ENCODE results near the gene PCED1B.

PCED1B gene

GRCh38 chr12:47280543-47281300 lies 201.3 kb downstream of the PCED1B start:
- DNase-seq, result no peak

- DNase-seq, result peak; percentile 37
Measured at GRCh38 chr12:47281667-47282171, 202.3 kb downstream of the PCED1B start.

GRCh38 chr12:47282206-47282605 lies 202.8 kb downstream of the PCED1B start:
- no peak for DNase-seq

All from activated CD4-positive, alpha-beta T cell treated with anti-CD3 and anti-CD28 coated beads, Interleukin-10, Interleukin-2, amounts not matched to agents 100 ng/mL and 50 ng/mL, durations not matched to agents 16 hours and 8 hours (primary cell).